Aortic smooth muscle cell (primary cell): ENCODE results near the gene AP3B2. TPM values are rescaled to one million over a fixed set of nuclear protein-coding genes. Genes with fewer than 3 reads are reported as not detected.

ENCODE experiments used
- total RNA-seq: library from RNA; depleted of rRNA; stranded (reverse); fragments of >200 nt; gene quantifications from 2 replicates; pipeline ENCODE4 v1.2.3, GENCODE V29; 2014

AP3B2 gene, protein sequence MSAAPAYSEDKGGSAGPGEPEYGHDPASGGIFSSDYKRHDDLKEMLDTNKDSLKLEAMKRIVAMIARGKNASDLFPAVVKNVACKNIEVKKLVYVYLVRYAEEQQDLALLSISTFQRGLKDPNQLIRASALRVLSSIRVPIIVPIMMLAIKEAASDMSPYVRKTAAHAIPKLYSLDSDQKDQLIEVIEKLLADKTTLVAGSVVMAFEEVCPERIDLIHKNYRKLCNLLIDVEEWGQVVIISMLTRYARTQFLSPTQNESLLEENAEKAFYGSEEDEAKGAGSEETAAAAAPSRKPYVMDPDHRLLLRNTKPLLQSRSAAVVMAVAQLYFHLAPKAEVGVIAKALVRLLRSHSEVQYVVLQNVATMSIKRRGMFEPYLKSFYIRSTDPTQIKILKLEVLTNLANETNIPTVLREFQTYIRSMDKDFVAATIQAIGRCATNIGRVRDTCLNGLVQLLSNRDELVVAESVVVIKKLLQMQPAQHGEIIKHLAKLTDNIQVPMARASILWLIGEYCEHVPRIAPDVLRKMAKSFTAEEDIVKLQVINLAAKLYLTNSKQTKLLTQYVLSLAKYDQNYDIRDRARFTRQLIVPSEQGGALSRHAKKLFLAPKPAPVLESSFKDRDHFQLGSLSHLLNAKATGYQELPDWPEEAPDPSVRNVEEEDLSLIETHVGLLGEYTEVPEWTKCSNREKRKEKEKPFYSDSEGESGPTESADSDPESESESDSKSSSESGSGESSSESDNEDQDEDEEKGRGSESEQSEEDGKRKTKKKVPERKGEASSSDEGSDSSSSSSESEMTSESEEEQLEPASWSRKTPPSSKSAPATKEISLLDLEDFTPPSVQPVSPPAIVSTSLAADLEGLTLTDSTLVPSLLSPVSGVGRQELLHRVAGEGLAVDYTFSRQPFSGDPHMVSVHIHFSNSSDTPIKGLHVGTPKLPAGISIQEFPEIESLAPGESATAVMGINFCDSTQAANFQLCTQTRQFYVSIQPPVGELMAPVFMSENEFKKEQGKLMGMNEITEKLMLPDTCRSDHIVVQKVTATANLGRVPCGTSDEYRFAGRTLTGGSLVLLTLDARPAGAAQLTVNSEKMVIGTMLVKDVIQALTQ
- total RNA-seq: 0.40 and 0.56 TPM in 2 replicates

DNA sequence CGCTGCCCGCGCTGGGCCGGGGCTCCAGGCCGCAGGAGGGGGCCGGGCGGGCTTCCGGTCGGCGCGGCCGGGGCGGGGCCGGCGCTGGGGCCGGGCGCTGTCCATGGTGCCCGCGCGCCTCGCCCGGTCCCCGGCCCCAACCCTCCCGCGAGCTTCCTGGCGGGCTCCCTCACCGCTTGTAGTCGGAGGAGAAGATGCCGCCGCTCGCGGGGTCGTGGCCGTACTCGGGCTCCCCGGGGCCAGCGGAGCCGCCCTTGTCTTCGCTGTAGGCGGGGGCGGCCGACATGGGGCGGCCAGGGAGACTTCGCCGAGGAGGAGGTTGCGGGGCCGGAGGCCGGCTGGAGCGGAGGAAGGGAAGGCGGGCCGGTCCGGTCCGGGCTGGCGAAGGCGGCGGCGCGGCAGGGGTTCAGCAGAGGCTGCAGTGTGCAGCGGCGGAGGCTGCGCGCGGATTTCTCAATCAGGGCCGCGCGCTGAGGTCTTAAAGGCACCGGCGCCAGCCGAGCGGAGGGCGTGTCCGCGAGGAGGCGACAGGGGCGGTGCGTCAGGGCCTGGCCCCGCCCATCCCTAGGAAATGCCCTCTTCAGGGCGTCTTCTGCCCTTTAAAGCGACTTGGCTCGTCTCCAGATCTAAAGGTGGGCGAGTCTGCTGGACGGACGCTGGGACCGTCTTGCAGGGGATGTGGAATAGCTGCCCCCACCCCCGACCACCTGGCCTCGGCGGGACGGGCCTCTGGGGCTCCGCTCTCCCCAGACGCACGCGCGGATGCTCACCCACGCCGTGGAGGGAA is at the start of gene AP3B2:
TSS of gene AP3B2 (minus strand) at position 455 of the 787 bp plus-strand sequence. CDS start at position 286, 169 bp downstream.

DNA sequence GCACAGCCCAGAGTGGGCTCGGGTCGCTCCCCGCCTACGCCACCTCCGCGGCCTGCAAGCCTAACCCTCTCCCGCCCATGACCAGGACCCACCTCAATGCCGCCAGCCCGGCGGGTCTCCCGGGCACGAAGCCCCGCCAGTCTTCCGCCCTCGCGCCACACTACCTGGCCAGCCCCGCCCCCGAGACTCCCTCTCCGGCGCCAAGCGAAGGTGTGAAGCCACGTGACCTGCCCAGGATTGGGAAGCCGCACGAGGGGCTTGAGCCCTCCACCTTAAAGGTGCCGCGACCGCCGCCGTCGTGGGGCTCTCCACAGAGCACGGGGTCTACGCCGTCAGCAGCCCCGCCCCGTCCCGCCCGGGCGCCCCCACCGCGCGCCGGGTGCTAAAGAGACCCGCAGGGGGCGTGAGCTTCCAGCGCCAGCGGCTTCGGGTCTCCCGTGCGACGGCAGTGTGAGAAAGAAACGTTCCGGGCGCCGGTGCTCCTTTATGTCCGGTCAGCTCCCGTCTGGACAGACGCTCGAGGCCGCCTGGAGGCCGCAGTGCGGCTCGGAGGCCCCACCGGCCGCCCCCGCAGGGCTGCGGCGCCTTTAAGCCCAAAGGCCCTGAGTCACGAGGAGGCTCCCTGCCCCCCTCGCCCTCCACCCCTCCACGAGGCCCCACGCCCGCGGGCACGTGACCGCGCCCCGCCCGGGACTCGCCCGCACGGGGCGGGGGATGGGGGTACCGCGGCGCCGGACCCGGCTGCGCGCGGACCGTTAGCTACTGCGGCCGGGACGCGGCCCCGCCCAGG is 62.4 kb downstream of the AP3B2 start, which contains the start of gene CPEB1:
TSS of gene CPEB1 (minus strand) at position 319 of the 790 bp plus-strand sequence. CDS start 18,904 bp downstream, outside the sequence.

Other genes starting within 250 kb of the AP3B2 start
- gene RPS17, start 169.4 kb downstream of the AP3B2 start, total RNA-seq: 2,003 and 2,051 TPM in 2 replicates
- gene CPEB1, start 62.5 kb downstream of the AP3B2 start, total RNA-seq: 11.8 and 14.8 TPM in 2 replicates
- not detected in 2 replicates for gene FSD2, start 96.2 kb upstream of the AP3B2 start, total RNA-seq
- gene WHAMM, start 99.8 kb upstream of the AP3B2 start, total RNA-seq: 3.4 and 4.1 TPM in 2 replicates
- 5.7 and 6.5 TPM in 2 replicates for gene HOMER2, start 242.8 kb upstream of the AP3B2 start, total RNA-seq